SK-N-MC (cell line): ENCODE data around the gene STON2.

Experiments
- DNase-seq: peaks from one replicate; pipeline ENCODE4 v3.0.0-alpha.2; 2011; ENCODE audit warnings: low read depth, low spot score
- H3K27ac ChIP-seq: fragments of 200-600 bp; sonication (generic); 2 replicates; pipeline ENCODE4 v1.5.1; 2016; ENCODE audit warnings: mixed run types
- H3K36me3 ChIP-seq: fragments of 200-600 bp; sonication (generic); 2 replicates; pipeline ENCODE4 v1.6.1; 2017; ENCODE audit warnings: antibody characterized with exemption, low read length, mixed read lengths; ENCODE audit not compliant: insufficient read depth
- H3K4me3 ChIP-seq: fragments of 200-600 bp; sonication (generic); 2 replicates; pipeline ENCODE4 v1.5.1; 2016
- H3K9ac ChIP-seq: fragments of 200-600 bp; sonication (generic); 2 replicates; pipeline ENCODE4 v1.8.0; 2017; ENCODE audit warnings: mixed run types, mixed read lengths; ENCODE audit not compliant: insufficient read length
- H3K9me3 ChIP-seq: fragments of 200-600 bp; sonication (generic); 2 replicates; pipeline ENCODE4 v1.6.1; 2017; ENCODE audit warnings: low read depth, mild to moderate bottlenecking, antibody characterized with exemption, low read length, moderate library complexity, mixed read lengths
- EZH2 ChIP-seq: fragments of 200-600 bp; sonication (generic); IDR thresholded peaks from one replicate; pipeline ENCODE4 v1.6.1; 2017; ENCODE audit warnings: antibody characterized with exemption
- FOXP2 ChIP-seq: optimal IDR thresholded peaks from 2 replicates; pipeline ENCODE3; 2011; ENCODE audit warnings: mild to moderate bottlenecking, moderate library complexity; ENCODE audit not compliant: insufficient read depth; ENCODE audit errors: extremely low read length, control extremely low read depth
- POLR2AphosphoS5 ChIP-seq: IDR thresholded peaks from 2 replicates; pipeline ENCODE4 v1.6.1; 2012; ENCODE audit warnings: mild to moderate bottlenecking, low read depth, low read length, borderline replicate concordance

STON2 gene, protein sequence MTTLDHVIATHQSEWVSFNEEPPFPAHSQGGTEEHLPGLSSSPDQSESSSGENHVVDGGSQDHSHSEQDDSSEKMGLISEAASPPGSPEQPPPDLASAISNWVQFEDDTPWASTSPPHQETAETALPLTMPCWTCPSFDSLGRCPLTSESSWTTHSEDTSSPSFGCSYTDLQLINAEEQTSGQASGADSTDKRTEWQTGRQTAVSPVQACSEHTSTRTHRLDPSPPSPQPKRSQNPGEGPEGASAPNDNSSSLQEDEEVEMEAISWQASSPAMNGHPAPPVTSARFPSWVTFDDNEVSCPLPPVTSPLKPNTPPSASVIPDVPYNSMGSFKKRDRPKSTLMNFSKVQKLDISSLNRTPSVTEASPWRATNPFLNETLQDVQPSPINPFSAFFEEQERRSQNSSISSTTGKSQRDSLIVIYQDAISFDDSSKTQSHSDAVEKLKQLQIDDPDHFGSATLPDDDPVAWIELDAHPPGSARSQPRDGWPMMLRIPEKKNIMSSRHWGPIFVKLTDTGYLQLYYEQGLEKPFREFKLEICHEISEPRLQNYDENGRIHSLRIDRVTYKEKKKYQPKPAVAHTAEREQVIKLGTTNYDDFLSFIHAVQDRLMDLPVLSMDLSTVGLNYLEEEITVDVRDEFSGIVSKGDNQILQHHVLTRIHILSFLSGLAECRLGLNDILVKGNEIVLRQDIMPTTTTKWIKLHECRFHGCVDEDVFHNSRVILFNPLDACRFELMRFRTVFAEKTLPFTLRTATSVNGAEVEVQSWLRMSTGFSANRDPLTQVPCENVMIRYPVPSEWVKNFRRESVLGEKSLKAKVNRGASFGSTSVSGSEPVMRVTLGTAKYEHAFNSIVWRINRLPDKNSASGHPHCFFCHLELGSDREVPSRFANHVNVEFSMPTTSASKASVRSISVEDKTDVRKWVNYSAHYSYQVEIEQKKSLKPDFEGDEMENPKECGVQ

DNA sequence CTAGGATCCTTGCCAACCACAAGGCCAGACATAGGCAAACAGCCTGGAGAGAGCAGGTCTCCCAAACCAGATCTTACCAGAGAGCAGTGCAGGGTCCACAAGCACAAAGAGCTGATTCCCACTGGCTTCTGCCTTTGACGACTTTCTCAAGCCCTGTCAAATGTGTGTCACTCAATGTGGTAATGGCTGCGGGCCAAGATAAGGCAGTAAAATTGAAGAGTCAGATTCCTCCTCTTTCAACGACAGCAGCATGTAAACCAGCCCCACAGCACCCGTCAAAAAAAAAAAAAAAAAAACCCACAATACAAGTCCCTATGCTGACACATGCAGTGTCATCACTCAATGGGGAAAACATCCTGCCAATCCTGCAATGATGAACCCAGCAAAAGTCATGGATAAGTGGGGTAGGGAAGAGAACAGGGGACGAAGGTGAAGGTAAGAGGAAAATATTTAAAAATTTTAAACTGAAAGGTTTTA, at the start of gene STON2:
Gene STON2, minus strand, starts transcription at position 123 of the 477 bp plus-strand sequence. CDS start 1,942 bp downstream, outside the sequence.
- no peak for DNase-seq
- Histone ChIP-seq H3K9me3 (no peaks in the 10 kb centered on the region), H3K4me3 (peak within 1 kb of the TSS; percentile 37; the same call in 1 of the 2 replicates), H3K36me3 (no peaks in the 10 kb centered on the region), H3K27ac (peak within 1 kb of the TSS; percentile 38; the same call in 1 of the 2 replicates), H3K9ac (no peak within 1 kb of the TSS)
- TF ChIP-seq POLR2AphosphoS5 (no peak), FOXP2 (no peak), EZH2 (no peak)

DNA sequence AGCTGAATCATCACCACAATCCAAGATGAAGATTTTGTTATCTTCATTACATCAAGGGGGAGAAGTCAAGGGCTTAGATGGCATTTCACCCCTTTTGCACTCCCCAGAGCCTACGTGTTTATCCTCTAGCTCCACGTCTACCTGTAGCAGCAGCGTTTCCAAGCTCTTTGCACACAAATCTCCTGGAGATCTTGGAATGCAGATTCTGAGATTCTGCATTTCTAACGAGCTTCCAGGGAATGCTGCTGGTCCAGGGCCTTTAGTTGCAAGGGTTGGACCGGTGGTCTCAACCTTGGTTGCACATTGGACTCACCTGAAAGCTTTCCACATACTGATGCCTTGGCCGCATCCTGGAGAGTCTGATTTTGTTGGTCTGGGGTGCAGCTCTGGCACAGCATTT, 49.5 kb upstream of the STON2 start:
- H3K9ac ChIP-seq, result no peak overlapping the region
- H3K9me3 ChIP-seq, result no peaks in the 10 kb centered on the region
- H3K27ac ChIP-seq, result no peak overlapping the region
- no peak overlapping the region for H3K4me3 ChIP-seq
- TF ChIP-seq POLR2AphosphoS5, result no peak
- no peak for TF ChIP-seq FOXP2
- no peak for TF ChIP-seq EZH2
- DNase-seq, result no peak
- no peaks in the 10 kb centered on the region for H3K36me3 ChIP-seq

DNA sequence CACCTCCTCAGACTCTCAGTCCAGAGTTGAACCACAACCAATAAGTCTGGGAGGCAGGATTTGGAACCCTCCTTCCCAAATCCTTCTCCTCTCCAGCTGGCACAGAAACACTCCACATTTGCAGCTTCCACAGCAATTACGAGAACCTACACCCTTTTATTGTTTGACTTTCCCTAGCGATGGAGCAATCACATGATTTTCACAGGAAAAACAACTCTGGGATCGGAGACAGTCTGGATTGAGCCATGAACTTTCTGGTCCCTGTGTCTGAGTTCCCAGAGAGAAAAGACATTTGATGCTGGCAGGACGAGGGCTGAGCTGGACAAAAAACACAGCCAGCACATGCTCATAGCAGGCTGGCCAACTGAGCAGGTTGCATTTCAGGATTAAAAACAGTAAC, 49.0 kb upstream of the STON2 start:
- no peak for DNase-seq
- TF ChIP-seq EZH2 (no peak), POLR2AphosphoS5 (no peak), FOXP2 (no peak)
- no peaks in the 10 kb centered on the region for H3K36me3 ChIP-seq
- no peak overlapping the region for H3K27ac ChIP-seq
- no peak overlapping the region for H3K9ac ChIP-seq
- no peaks in the 10 kb centered on the region for H3K9me3 ChIP-seq
- H3K4me3 ChIP-seq, result no peak overlapping the region

DNA sequence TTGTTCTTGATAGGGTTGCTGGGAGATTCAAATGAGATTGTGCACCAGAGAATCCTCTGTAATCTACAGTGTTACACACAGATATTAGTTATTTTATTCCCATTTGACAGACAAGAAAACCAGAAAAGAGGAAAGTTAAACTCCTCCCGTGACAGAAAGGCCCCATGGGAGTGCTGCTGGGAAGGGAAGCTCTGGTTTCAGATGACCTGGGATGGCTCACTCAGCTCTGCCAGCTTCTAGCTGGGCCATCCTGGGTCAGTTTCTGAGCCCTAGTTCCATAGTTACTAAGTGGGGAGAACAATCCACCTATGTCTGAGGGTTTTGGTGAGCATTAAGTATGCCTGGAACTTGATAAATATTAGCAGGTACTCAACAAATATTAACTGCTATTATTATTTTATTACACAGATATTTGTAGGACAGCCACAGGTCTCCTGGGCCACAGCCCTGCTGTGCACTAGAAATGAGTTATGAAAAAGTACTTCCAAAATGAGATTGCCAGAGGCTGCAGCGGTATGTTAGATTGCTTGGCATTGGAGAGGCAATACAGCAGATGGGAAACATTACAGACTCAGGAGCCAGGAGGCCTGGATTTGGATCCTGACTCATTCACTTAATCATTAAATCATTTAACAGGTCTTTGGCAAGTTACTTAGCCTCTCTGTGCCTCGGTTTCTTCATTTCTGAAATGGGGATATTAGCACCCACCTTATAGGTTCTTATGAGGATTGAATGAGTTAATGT, 47.1 kb upstream of the STON2 start:
- DNase-seq, result no peak
- H3K9ac ChIP-seq, result no peak overlapping the region
- H3K9me3 ChIP-seq, result no peaks in the 10 kb centered on the region
- no peak overlapping the region for H3K4me3 ChIP-seq
- TF ChIP-seq EZH2 (no peak), FOXP2 (no peak), POLR2AphosphoS5 (no peak)
- H3K36me3 ChIP-seq, result no peaks in the 10 kb centered on the region
- H3K27ac ChIP-seq, result no peak overlapping the region

DNA sequence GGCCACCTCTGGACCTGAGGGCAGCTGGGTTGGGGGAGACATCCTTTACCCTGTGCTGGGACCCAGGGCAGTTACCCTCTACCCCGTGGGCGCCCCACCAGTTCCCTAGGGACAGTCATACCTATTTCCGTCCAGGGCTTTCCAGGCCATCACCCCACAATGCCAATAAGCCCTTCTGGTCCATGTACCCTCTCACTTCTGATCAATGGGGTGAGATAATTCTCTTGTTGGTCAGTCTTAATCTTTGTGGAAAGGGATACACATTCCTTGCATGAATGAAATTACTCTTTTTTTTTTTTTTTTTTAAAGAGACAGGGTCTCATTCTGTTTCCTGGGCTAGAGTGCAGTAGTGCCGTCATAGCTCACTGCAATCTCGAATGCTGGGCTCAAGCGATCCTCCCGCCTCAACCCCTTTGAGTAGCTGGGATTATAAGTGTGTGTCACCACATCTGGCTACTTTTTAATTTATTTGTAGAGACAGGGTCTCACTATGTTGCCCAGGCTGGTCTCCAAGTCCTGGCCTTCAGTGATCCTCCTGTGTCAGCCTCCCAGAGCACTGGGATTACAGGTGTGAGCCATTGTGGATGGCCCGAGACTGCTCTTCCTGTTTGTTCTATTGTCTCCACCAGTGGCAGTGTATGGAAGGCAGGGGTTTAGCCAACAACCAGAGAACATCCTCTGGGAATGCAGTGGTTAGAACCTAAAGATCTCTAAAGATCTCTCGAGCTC, 46.3 kb upstream of the STON2 start:
- no peaks in the 10 kb centered on the region for H3K36me3 ChIP-seq
- no peak overlapping the region for H3K4me3 ChIP-seq
- no peak overlapping the region for H3K9ac ChIP-seq
- TF ChIP-seq POLR2AphosphoS5 (no peak), FOXP2 (no peak), EZH2 (no peak)
- H3K9me3 ChIP-seq, result no peaks in the 10 kb centered on the region
- no peak overlapping the region for H3K27ac ChIP-seq
- no peak for DNase-seq

DNA sequence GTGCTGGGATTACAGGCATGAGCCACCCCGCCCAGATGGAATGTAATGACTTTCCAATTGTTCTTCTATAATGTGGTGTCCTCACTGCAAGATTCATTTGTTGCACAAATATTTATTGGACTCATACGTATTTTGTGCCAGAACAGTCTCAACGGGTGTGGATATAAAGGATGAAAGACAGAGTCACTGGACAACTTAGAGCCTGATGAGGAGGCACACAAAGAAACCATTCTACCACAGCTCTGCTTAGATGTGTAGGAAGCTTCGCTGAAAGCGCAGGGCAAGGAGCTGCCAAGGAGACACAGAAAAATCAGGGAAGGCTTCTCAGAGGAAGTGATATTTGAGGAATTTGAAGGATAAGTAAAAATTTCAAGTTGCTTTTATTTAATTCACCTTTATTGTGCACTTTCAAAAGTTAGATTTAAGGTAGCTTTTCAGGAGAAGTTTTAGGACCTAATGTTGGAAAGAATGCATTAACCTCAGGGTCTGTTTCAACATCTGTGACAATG, 41.6 kb upstream of the STON2 start:
- H3K27ac ChIP-seq, result no peak overlapping the region
- no peak overlapping the region for H3K4me3 ChIP-seq
- no peaks in the 10 kb centered on the region for H3K36me3 ChIP-seq
- H3K9me3 ChIP-seq, result no peaks in the 10 kb centered on the region
- TF ChIP-seq FOXP2, result no peak
- TF ChIP-seq EZH2, result no peak
- TF ChIP-seq POLR2AphosphoS5, result no peak
- DNase-seq, result no peak
- no peak overlapping the region for H3K9ac ChIP-seq

DNA sequence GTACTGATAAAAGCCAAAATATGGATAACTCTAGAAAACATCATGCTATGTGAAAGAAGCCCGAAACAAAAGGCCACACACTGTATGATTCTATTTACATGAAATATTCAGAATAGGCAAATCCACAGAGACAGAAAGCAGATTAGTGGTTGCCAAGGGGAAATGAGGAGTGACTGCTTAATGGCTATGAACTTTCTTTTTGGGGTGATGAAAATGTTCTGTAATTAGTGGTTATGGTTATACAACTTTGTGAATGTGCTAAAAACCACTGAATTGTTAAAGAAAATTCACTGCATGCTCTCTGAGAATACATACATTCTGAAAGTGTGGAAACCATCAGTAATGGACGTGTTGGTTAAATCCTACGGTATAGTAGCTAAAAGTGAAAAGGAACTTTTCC, 39.9 kb upstream of the STON2 start:
- no peak for DNase-seq
- H3K36me3 ChIP-seq, result no peaks in the 10 kb centered on the region
- H3K4me3 ChIP-seq, result no peak overlapping the region
- H3K9ac ChIP-seq, result no peak overlapping the region
- H3K27ac ChIP-seq, result no peak overlapping the region
- H3K9me3 ChIP-seq, result no peaks in the 10 kb centered on the region
- TF ChIP-seq FOXP2 (no peak), POLR2AphosphoS5 (no peak), EZH2 (no peak)
